Measurements from ENCODE around the gene SEPTIN8. TPM values are rescaled to one million over a fixed set of nuclear protein-coding genes. Genes with fewer than 3 reads are reported as not detected.

Gene SEPTIN8
- total and polyA plus RNA-seq, 11 donors, result 11.0 to 47.6 (median 33.6) TPM

DNA sequence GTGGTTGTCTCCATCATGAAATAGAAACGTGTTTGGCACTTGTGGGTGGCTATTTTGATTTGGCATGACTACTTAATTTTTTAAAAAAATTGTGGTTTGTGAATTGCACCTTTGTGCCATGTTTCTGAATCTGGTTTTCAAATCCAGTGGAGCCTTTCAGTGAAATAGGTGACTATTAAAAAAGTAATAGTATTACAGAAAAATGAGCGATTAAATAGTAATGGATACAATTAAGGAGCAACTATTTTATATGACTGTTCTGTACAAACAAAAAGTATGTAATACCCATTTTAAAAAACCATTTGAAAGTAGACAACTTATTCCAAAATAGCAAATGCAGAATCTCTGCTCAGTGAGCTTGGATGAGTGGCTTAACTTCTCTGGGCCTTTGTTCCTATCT, 39.0 kb upstream of the SEPTIN8 start:
- no peak overlapping the region for H3K4me3 ChIP-seq
- intact Hi-C loops (cut with DNase I), result loop anchor here in 8 of 10 donors (5.0 to 10.0 kb wide), 7 partner anchors 39 to 441 kb away; partner anchors contain the start of gene SEPTIN8 (in 2 of the 8)
- H3K4me1 ChIP-seq, result peaks cover 0 to 28% (median 6%) of the 10 kb centered on the region in 12 donors
- TF ChIP-seq, protein P1, sequence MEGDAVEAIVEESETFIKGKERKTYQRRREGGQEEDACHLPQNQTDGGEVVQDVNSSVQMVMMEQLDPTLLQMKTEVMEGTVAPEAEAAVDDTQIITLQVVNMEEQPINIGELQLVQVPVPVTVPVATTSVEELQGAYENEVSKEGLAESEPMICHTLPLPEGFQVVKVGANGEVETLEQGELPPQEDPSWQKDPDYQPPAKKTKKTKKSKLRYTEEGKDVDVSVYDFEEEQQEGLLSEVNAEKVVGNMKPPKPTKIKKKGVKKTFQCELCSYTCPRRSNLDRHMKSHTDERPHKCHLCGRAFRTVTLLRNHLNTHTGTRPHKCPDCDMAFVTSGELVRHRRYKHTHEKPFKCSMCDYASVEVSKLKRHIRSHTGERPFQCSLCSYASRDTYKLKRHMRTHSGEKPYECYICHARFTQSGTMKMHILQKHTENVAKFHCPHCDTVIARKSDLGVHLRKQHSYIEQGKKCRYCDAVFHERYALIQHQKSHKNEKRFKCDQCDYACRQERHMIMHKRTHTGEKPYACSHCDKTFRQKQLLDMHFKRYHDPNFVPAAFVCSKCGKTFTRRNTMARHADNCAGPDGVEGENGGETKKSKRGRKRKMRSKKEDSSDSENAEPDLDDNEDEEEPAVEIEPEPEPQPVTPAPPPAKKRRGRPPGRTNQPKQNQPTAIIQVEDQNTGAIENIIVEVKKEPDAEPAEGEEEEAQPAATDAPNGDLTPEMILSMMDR (IDR thresholded peaks at IDR 0.05), result no peak
- TF ChIP-seq POLR2A (IDR thresholded peaks at IDR 0.05), result no peak
- no peaks in the 10 kb centered on the region for H3K9me3 ChIP-seq
- ATAC-seq (no peak), DNase-seq (no peak)
- H3K27me3 ChIP-seq, result peaks cover 17 to 51% (median 24%) of the 10 kb centered on the region in 9 donors
- 77 to 93% (median 88%) methylated on average over 2 of the region's 2 CpGs for WGBS, 4 donors
- H3K36me3 ChIP-seq, result no peaks in the 10 kb centered on the region
- H3K27ac ChIP-seq, result no peak overlapping the region

DNA sequence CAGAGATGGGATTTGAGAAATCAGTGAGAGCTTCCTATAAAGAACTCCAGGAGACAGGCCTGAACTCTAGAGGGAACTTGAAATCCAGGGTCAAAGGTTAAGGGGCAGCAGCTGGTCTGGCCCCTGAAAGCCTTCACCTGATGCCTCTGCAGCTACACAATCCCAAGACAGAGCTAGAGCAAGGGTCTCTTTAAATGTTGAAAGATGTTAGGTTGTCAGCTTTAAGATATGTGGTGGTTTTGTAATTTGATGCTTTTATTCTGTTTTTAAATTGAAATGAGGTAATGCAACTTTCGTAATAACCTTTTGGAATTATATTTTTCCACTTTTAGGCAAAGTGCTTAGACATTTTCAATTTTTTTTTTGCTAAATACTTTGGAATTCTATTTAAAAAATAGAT, 38.4 kb upstream of the SEPTIN8 start:
- DNase-seq (no peak), ATAC-seq (no peak)
- Histone ChIP-seq H3K36me3 (no peaks in the 10 kb centered on the region), H3K9me3 (no peaks in the 10 kb centered on the region), H3K27ac (no peak overlapping the region), H3K27me3 (peaks cover 20 to 57% (median 29%) of the 10 kb centered on the region in 9 donors), H3K4me3 (no peak overlapping the region), H3K4me1 (peaks cover 0 to 28% (median 6%) of the 10 kb centered on the region in 12 donors)
- intact Hi-C loops (cut with DNase I), result loop anchor here in 8 of 10 donors (5.0 to 10.0 kb wide), 7 partner anchors 38 to 441 kb away; partner anchors contain the start of gene SEPTIN8 (in 2 of the 8)
- 97 to 98% (median 97%) methylated on average over 1 of the region's 1 CpG for WGBS, 4 donors
- TF ChIP-seq, protein P1 (IDR thresholded peaks at IDR 0.05), result no peak
- TF ChIP-seq POLR2A (IDR thresholded peaks at IDR 0.05), result no peak

DNA sequence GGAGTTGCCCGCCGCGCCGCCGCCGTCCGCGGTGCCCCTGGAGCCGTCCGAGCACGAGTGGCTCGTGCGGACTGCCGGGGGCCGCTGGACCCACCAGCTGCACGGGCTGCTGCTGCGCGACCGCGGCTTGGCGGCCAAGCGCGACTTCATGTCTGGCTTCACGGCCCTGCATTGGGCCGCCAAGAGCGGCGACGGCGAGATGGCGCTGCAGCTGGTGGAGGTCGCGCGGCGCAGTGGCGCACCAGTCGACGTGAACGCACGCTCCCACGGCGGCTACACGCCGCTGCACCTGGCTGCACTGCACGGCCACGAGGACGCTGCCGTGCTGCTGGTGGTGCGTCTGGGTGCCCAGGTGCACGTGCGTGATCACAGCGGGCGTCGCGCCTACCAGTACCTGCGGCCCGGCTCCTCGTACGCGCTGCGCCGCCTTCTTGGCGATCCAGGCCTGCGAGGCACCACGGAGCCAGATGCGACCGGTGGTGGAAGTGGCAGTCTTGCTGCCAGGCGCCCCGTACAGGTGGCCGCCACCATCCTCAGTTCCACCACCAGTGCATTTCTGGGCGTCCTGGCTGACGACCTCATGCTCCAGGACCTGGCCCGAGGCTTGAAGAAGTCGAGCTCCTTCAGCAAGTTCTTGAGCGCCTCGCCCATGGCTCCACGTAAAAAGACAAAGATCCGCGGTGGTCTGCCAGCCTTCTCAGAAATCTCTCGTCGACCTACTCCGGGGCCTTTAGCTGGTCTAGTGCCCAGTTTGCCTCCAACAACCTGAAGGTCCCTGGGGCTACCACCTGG, 37.7 kb upstream of the SEPTIN8 start:
- no peak overlapping the region for H3K27ac ChIP-seq
- peaks cover 20 to 62% (median 33%) of the 10 kb centered on the region in 9 donors for H3K27me3 ChIP-seq
- intact Hi-C loops (cut with DNase I), result loop anchor here in 8 of 10 donors (5.0 to 10.0 kb wide), 7 partner anchors 37 to 440 kb away; partner anchors contain the start of gene SEPTIN8 (in 3 of the 8)
- 49 to 98% (median 61%) methylated on average over 10 to 81 of the region's 81 CpGs for WGBS, 4 donors
- DNase-seq, result no peak
- H3K4me1 ChIP-seq, result peaks cover 0 to 21% (median 4%) of the 10 kb centered on the region in 12 donors
- H3K9me3 ChIP-seq, result no peaks in the 10 kb centered on the region
- ATAC-seq, result peak in 1 of 4 donors; percentile 42
- no peaks in the 10 kb centered on the region for H3K36me3 ChIP-seq
- peak overlapping the region in 10 of 12 donors; percentile 31 to 52 (median 42) for H3K4me3 ChIP-seq
- no peak for TF ChIP-seq POLR2A (IDR thresholded peaks at IDR 0.05)
- TF ChIP-seq, protein P1 (IDR thresholded peaks at IDR 0.05), result no peak
